Loucy (cell line): ENCODE data around the gene LTB.

Experiments
- EZH2phosphoT487 ChIP-seq: fragments of 200-600 bp; IDR thresholded peaks from 2 replicates; pipeline ENCODE4 v1.6.1; 2018; ENCODE audit warnings: antibody characterized with exemption, mild to moderate bottlenecking, moderate library complexity, borderline replicate concordance
- TF ChIP-seq, protein P1 (sequence below): fragments of 200-600 bp; sonication (generic); conservative IDR thresholded peaks from 2 replicates; pipeline ENCODE4 v1.5.1; 2014; ENCODE audit warnings: mild to moderate bottlenecking, antibody characterized with exemption, low read length

DNA sequence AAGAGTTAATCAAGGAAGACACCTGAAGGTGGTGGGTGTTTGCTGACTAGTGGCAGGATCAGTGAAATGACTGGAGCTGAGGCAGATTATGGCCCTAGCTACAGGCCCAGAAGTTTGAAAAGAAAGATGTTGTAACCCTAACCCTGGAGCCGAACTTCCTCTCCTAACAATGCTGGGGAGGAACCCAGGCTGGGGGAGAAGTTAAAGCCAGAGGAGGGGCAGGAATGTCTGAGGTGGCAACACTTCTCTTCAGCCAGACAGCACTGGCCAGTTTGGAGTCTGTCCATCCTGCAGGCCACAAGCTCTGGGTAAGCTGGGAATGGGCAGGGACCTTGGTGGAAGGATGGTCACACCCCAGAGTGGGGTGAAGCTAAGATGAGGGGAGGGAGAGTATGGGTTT, 3.8 kb upstream of the LTB start, which contains the start of gene LST1:
- TF ChIP-seq, protein P1, sequence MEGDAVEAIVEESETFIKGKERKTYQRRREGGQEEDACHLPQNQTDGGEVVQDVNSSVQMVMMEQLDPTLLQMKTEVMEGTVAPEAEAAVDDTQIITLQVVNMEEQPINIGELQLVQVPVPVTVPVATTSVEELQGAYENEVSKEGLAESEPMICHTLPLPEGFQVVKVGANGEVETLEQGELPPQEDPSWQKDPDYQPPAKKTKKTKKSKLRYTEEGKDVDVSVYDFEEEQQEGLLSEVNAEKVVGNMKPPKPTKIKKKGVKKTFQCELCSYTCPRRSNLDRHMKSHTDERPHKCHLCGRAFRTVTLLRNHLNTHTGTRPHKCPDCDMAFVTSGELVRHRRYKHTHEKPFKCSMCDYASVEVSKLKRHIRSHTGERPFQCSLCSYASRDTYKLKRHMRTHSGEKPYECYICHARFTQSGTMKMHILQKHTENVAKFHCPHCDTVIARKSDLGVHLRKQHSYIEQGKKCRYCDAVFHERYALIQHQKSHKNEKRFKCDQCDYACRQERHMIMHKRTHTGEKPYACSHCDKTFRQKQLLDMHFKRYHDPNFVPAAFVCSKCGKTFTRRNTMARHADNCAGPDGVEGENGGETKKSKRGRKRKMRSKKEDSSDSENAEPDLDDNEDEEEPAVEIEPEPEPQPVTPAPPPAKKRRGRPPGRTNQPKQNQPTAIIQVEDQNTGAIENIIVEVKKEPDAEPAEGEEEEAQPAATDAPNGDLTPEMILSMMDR = no peak
- TF ChIP-seq EZH2phosphoT487 = no peak
